ENCODE measurements around the gene UBE2E2.

GRCh38 chr3:23508464-23508863 lies 305.3 kb downstream of the UBE2E2 start:
- TF ChIP-seq POLR2AphosphoS5 (IDR thresholded peaks at IDR 0.05) (no peak), CTCF (IDR thresholded peaks at IDR 0.05; ENCODE audit: poor library complexity, severe bottlenecking) (no peak), MXI1 (conservative IDR thresholded peaks at IDR 0.05; ENCODE audit: poor library complexity, severe bottlenecking) (no peak), EZH2 (IDR thresholded peaks at IDR 0.05; ENCODE audit: borderline replicate concordance, insufficient read depth, low read length, poor library complexity, severe bottlenecking) (no peak), RAD21 (conservative IDR thresholded peaks at IDR 0.05) (no peak), SMC3 (conservative IDR thresholded peaks at IDR 0.05; ENCODE audit: poor library complexity) (no peak), REST (IDR thresholded peaks at IDR 0.05; ENCODE audit: borderline replicate concordance) (no peak)
